Measurements from ENCODE around the gene SOAT2.

SOAT2 gene

GRCh38 chr12:53171725-53172329 lies 68.5 kb downstream of the SOAT2 start:
- TF ChIP-seq POLR2AphosphoS5 (IDR thresholded peaks at IDR 0.05; ENCODE audit: low read depth, low read length) = no peak
- no peak for TF ChIP-seq POLR2A (IDR thresholded peaks at IDR 0.05; ENCODE audit: low read depth, low read length)
- TF ChIP-seq TAF1 (IDR thresholded peaks at IDR 0.05; ENCODE audit: borderline replicate concordance, low read depth, low read length) = no peak
- FAIRE-seq (no peak), DNase-seq (ENCODE audit: insufficient read length) (no peak)

- TF ChIP-seq TAF1 (IDR thresholded peaks at IDR 0.05; ENCODE audit: borderline replicate concordance, low read depth, low read length) (no peak), POLR2A (IDR thresholded peaks at IDR 0.05; ENCODE audit: low read depth, low read length) (no peak), POLR2AphosphoS5 (IDR thresholded peaks at IDR 0.05; ENCODE audit: low read depth, low read length) (no peak)
- FAIRE-seq (no peak), DNase-seq (ENCODE audit: insufficient read length) (no peak)
Measured at GRCh38 chr12:53172352-53172751, 69.1 kb downstream of the SOAT2 start.

GRCh38 chr12:53173085-53173715 lies 69.9 kb downstream of the SOAT2 start:
- FAIRE-seq = no peak
- no peak for DNase-seq (ENCODE audit: insufficient read length)
- TF ChIP-seq POLR2AphosphoS5 (IDR thresholded peaks at IDR 0.05; ENCODE audit: low read depth, low read length) (no peak), TAF1 (IDR thresholded peaks at IDR 0.05; ENCODE audit: borderline replicate concordance, low read depth, low read length) (no peak), POLR2A (IDR thresholded peaks at IDR 0.05; ENCODE audit: low read depth, low read length) (no peak)

Data from GM12892 (cell line).